Urinary bladder (tissue), 4 donors: ENCODE data around the gene ARAP2. TPM values are rescaled to one million over a fixed set of nuclear protein-coding genes. Genes with fewer than 3 reads are reported as not detected.

Experiments
- DNase-seq: peaks from one replicate; pipeline ENCODE4 v3.0.0-alpha.2; 2015; ENCODE audit errors: extremely low spot score
- H3K27ac ChIP-seq: one replicate; pipeline ENCODE4 v1.5.1; 2013; ENCODE audit warnings: low read depth, mild to moderate bottlenecking, moderate library complexity
- H3K36me3 ChIP-seq: one replicate; pipeline ENCODE4 v1.6.1; 2013; ENCODE audit warnings: mild to moderate bottlenecking, moderate library complexity; ENCODE audit not compliant: insufficient read depth
- H3K4me1 ChIP-seq: one replicate; pipeline ENCODE4 v1.6.1; 2013; ENCODE audit warnings: mild to moderate bottlenecking, moderate library complexity; ENCODE audit not compliant: insufficient read depth
- H3K4me3 ChIP-seq: one replicate; pipeline ENCODE4 v1.5.1; 2013; ENCODE audit warnings: low read depth, low read length
- WGBS: extraction: QIAGEN DNeasy Blood & Tissue Kit; methylation state at CpG from one replicate; pipeline ENCODE4 v1.1.7; 2013; 5-methylcytosine and 5-hydroxymethylcytosine counted together
- polyA plus RNA-seq: library from polyadenylated mRNA; stranded (reverse); fragments of 200-250 nt; gene quantifications from one replicate; pipeline ENCODE4 v1.2.3, GENCODE V29; 2013
- total RNA-seq: library from RNA; depleted of rRNA; stranded (reverse); fragments of >200 nt; gene quantifications from one replicate; pipeline ENCODE4 v1.2.3, GENCODE V29; 2014
- donor health status: healthy with polysubstance abuse.
- donor health status: healthy.

ARAP2 gene
- total and polyA plus RNA-seq, 2 donors, result 1.5 to 34.1 TPM

GRCh38 chr4:36172656-36173055 is 71.7 kb downstream of the ARAP2 start:
- no peak overlapping the region for H3K4me3 ChIP-seq
- no peak overlapping the region for H3K27ac ChIP-seq
- H3K36me3 ChIP-seq, result no peaks in the 10 kb centered on the region
- no peaks in the 10 kb centered on the region for H3K4me1 ChIP-seq
- 70% methylated on average over 2 of the region's 2 CpGs for WGBS
- no peak for DNase-seq

- Histone ChIP-seq H3K4me3 (no peak overlapping the region), H3K4me1 (no peaks in the 10 kb centered on the region), H3K27ac (no peak overlapping the region), H3K36me3 (no peaks in the 10 kb centered on the region)
- WGBS, result 86% methylated on average over 6 of the region's 6 CpGs
- no peak for DNase-seq
These were observed 76.0 kb downstream of the ARAP2 start for GRCh38 chr4:36168127-36168878.

GRCh38 chr4:36165631-36166005 is 78.7 kb downstream of the ARAP2 start:
- Histone ChIP-seq H3K4me3 (no peak overlapping the region), H3K4me1 (no peaks in the 10 kb centered on the region), H3K27ac (no peak overlapping the region), H3K36me3 (no peaks in the 10 kb centered on the region)
- 40% methylated on average over 2 of the region's 2 CpGs for WGBS
- no peak for DNase-seq

- WGBS, result 64% methylated on average over 4 of the region's 4 CpGs
- Histone ChIP-seq H3K36me3 (no peaks in the 10 kb centered on the region), H3K4me1 (no peaks in the 10 kb centered on the region), H3K4me3 (no peak overlapping the region), H3K27ac (no peak overlapping the region)
- no peak for DNase-seq
These were observed 79.2 kb downstream of the ARAP2 start for GRCh38 chr4:36164900-36165630.

GRCh38 chr4:36163198-36163597 is 81.1 kb downstream of the ARAP2 start:
- WGBS, result 77% methylated on average over 3 of the region's 3 CpGs
- Histone ChIP-seq H3K36me3 (no peaks in the 10 kb centered on the region), H3K4me1 (no peaks in the 10 kb centered on the region), H3K4me3 (no peak overlapping the region), H3K27ac (no peak overlapping the region)
- DNase-seq, result no peak

GRCh38 chr4:36159208-36159607 is 85.1 kb downstream of the ARAP2 start:
- no peak overlapping the region for H3K4me3 ChIP-seq
- no peak overlapping the region for H3K27ac ChIP-seq
- DNase-seq, result no peak
- WGBS, result 85% methylated on average over 5 of the region's 5 CpGs
- no peaks in the 10 kb centered on the region for H3K36me3 ChIP-seq
- H3K4me1 ChIP-seq, result no peaks in the 10 kb centered on the region

GRCh38 chr4:36152735-36153134 is 91.6 kb downstream of the ARAP2 start:
- no peak for DNase-seq
- Histone ChIP-seq H3K4me1 (no peaks in the 10 kb centered on the region), H3K27ac (no peak overlapping the region), H3K36me3 (no peaks in the 10 kb centered on the region), H3K4me3 (no peak overlapping the region)
- 53% methylated on average over 1 of the region's 1 CpG for WGBS

- Histone ChIP-seq H3K4me1 (no peaks in the 10 kb centered on the region), H3K4me3 (no peak overlapping the region), H3K27ac (no peak overlapping the region), H3K36me3 (no peaks in the 10 kb centered on the region)
- no peak for DNase-seq
- 86% methylated on average over 1 of the region's 1 CpG for WGBS
These were observed 101.8 kb downstream of the ARAP2 start for GRCh38 chr4:36142504-36142903.

- DNase-seq, result no peak
- H3K27ac ChIP-seq, result no peak overlapping the region
- 65% methylated on average over 1 of the region's 1 CpG for WGBS
- H3K4me3 ChIP-seq, result no peak overlapping the region
- no peaks in the 10 kb centered on the region for H3K4me1 ChIP-seq
- H3K36me3 ChIP-seq, result no peaks in the 10 kb centered on the region
These were observed 103.1 kb downstream of the ARAP2 start for GRCh38 chr4:36141186-36141585.

GRCh38 chr4:36140421-36140820 is 103.9 kb downstream of the ARAP2 start:
- Histone ChIP-seq H3K4me1 (no peaks in the 10 kb centered on the region), H3K4me3 (no peak overlapping the region), H3K27ac (no peak overlapping the region), H3K36me3 (no peaks in the 10 kb centered on the region)
- DNase-seq, result no peak

- Histone ChIP-seq H3K4me1 (no peaks in the 10 kb centered on the region), H3K4me3 (no peak overlapping the region), H3K36me3 (no peaks in the 10 kb centered on the region), H3K27ac (no peak overlapping the region)
- DNase-seq, result no peak
These were observed 106.1 kb downstream of the ARAP2 start for GRCh38 chr4:36138220-36138619.

- no peak for DNase-seq
- WGBS, result 62% methylated on average over 4 of the region's 4 CpGs
- Histone ChIP-seq H3K4me1 (no peaks in the 10 kb centered on the region), H3K4me3 (no peak overlapping the region), H3K36me3 (no peaks in the 10 kb centered on the region), H3K27ac (no peak overlapping the region)
These were observed 107.0 kb downstream of the ARAP2 start for GRCh38 chr4:36137336-36137735.

- DNase-seq, result no peak
- Histone ChIP-seq H3K27ac (no peak overlapping the region), H3K36me3 (no peaks in the 10 kb centered on the region), H3K4me1 (no peaks in the 10 kb centered on the region), H3K4me3 (no peak overlapping the region)
- 90% methylated on average over 3 of the region's 3 CpGs for WGBS
These were observed 110.7 kb downstream of the ARAP2 start for GRCh38 chr4:36133658-36134057.

- Histone ChIP-seq H3K4me1 (no peaks in the 10 kb centered on the region), H3K27ac (no peak overlapping the region), H3K4me3 (no peak overlapping the region), H3K36me3 (no peaks in the 10 kb centered on the region)
- 58% methylated on average over 2 of the region's 2 CpGs for WGBS
- no peak for DNase-seq
These were observed 111.2 kb downstream of the ARAP2 start for GRCh38 chr4:36133086-36133485.
